ENCODE results near the gene ZNF76. TPM values are rescaled to one million over a fixed set of nuclear protein-coding genes. Genes with fewer than 3 reads are reported as not detected.

Gene ZNF76
- total RNA-seq, 1 experiment from 2014 or later, result 39.9 TPM

DNA sequence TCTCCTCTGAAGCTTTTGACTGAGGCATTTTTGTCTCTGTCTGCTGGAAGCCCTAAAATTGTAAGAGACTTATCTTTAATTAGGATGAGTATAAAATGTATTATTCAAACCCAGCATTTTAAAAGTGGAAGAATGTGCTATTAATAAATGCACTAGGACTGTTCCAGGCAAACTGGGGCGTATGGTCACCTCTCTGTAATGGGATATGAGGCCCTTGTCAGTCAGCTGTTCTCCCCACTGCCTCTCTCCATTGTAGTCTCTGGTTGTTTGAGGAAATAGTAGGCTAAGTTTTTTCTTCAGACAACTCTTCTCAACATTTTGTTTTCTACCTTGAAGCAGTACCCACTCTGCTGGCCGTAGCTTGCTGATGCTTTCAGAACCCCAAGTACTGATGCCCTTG lies 23.8 kb downstream of the ZNF76 start:
- DNase-seq, result no peak
- Histone ChIP-seq H3K4me3 (no peak overlapping the region), H4K20me1 (ENCODE audit: insufficient read depth) (no peaks in the 10 kb centered on the region), H3K36me3 (ENCODE audit: low read depth) (peaks cover 4% of the 10 kb centered on the region; the same call in 1 of the 2 replicates), H3K27me3 (ENCODE audit: insufficient read depth, low read depth) (no peaks in the 10 kb centered on the region), H3K9me3 (ENCODE audit: insufficient read depth, low read depth) (no peaks in the 10 kb centered on the region), H2AFZ (no peak overlapping the region), H3F3A (ENCODE audit: insufficient read depth, low read depth) (no peaks in the 10 kb centered on the region), H3K79me2 (ENCODE audit: low read depth) (no peaks in the 10 kb centered on the region), H3K4me2 (no peak overlapping the region), H3K27ac (no peak overlapping the region), H3K4me1 (replicated peaks; ENCODE audit: insufficient read depth) (no peaks in the 10 kb centered on the region), H3K9me2 (ENCODE audit: insufficient read depth) (no peaks in the 10 kb centered on the region)
- intact Hi-C loops (cut with micrococcal nuclease; ENCODE audit: unreplicated experiment), result no loop called here
- ChIA-PET CTCF (no interaction called here), POLR2A (ENCODE audit: unreplicated experiment) (no interaction called here)
- TF ChIP-seq, protein P1, sequence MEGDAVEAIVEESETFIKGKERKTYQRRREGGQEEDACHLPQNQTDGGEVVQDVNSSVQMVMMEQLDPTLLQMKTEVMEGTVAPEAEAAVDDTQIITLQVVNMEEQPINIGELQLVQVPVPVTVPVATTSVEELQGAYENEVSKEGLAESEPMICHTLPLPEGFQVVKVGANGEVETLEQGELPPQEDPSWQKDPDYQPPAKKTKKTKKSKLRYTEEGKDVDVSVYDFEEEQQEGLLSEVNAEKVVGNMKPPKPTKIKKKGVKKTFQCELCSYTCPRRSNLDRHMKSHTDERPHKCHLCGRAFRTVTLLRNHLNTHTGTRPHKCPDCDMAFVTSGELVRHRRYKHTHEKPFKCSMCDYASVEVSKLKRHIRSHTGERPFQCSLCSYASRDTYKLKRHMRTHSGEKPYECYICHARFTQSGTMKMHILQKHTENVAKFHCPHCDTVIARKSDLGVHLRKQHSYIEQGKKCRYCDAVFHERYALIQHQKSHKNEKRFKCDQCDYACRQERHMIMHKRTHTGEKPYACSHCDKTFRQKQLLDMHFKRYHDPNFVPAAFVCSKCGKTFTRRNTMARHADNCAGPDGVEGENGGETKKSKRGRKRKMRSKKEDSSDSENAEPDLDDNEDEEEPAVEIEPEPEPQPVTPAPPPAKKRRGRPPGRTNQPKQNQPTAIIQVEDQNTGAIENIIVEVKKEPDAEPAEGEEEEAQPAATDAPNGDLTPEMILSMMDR (conservative IDR thresholded peaks at IDR 0.05), result no peak
- TF ChIP-seq EZH2 (IDR thresholded peaks at IDR 0.05; ENCODE audit: low read depth), result no peak
- no TSS peak for BruUV-seq (replicated peaks)

GRCh38 chr6:35287671-35288396 lies 28.3 kb downstream of the ZNF76 start:
- ChIA-PET CTCF (no interaction called here), POLR2A (ENCODE audit: unreplicated experiment) (no interaction called here)
- intact Hi-C loops (cut with micrococcal nuclease; ENCODE audit: unreplicated experiment), result no loop called here
- no peaks in the 10 kb centered on the region for H3K4me1 ChIP-seq (replicated peaks; ENCODE audit: insufficient read depth)
- no peak for DNase-seq
- no peaks in the 10 kb centered on the region for H3K79me2 ChIP-seq (ENCODE audit: low read depth)
- no peaks in the 10 kb centered on the region for H3K9me3 ChIP-seq (ENCODE audit: insufficient read depth, low read depth)
- no peak overlapping the region for H3K4me2 ChIP-seq
- no peaks in the 10 kb centered on the region for H3K9me2 ChIP-seq (ENCODE audit: insufficient read depth)
- no peak overlapping the region for H2AFZ ChIP-seq
- H3K27ac ChIP-seq, result no peak overlapping the region
- TF ChIP-seq, protein P1 (conservative IDR thresholded peaks at IDR 0.05), result no peak
- no peak for TF ChIP-seq EZH2 (IDR thresholded peaks at IDR 0.05; ENCODE audit: low read depth)
- no peak overlapping the region for H3K4me3 ChIP-seq
- no peaks in the 10 kb centered on the region for H3F3A ChIP-seq (ENCODE audit: insufficient read depth, low read depth)
- BruUV-seq (replicated peaks), result no TSS peak
- 0 out of 2 replicates have a peak, but pooled peaks cover 9% of the 10 kb centered on the region for H3K36me3 ChIP-seq (ENCODE audit: low read depth)
- no peaks in the 10 kb centered on the region for H3K27me3 ChIP-seq (ENCODE audit: insufficient read depth, low read depth)
- H4K20me1 ChIP-seq (ENCODE audit: insufficient read depth), result no peaks in the 10 kb centered on the region

DNA sequence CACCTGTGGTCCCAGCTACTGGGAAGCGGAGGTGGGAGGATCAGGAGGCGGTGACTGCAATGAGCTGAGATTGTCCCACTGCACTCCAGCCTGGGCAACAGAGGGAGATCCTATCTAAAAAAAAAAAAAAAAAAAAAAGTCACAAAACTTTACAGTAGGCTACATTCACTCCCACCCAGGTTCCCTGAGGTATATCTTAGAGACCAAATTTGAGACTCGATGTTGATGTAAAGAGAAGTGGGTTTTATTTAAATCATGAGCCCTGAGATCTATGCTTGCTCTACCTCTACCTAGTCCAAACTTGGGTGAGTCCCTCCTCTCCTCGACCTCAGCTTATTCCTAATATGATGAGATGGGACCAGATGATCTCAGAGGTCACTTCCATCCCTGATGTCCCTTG lies 29.3 kb downstream of the ZNF76 start:
- Histone ChIP-seq H3K79me2 (ENCODE audit: low read depth) (no peaks in the 10 kb centered on the region), H4K20me1 (ENCODE audit: insufficient read depth) (no peaks in the 10 kb centered on the region), H3F3A (ENCODE audit: insufficient read depth, low read depth) (no peaks in the 10 kb centered on the region), H3K9me3 (ENCODE audit: insufficient read depth, low read depth) (no peaks in the 10 kb centered on the region), H3K4me2 (no peak overlapping the region), H3K36me3 (ENCODE audit: low read depth) (0 out of 2 replicates have a peak, but pooled peaks cover 9% of the 10 kb centered on the region), H3K27me3 (ENCODE audit: insufficient read depth, low read depth) (no peaks in the 10 kb centered on the region), H2AFZ (no peak overlapping the region), H3K4me1 (replicated peaks; ENCODE audit: insufficient read depth) (no peaks in the 10 kb centered on the region), H3K27ac (no peak overlapping the region), H3K9me2 (ENCODE audit: insufficient read depth) (no peaks in the 10 kb centered on the region), H3K4me3 (no peak overlapping the region)
- CTCF ChIA-PET, result no interaction called here
- intact Hi-C loops (cut with micrococcal nuclease; ENCODE audit: unreplicated experiment), result no loop called here
- POLR2A ChIA-PET (ENCODE audit: unreplicated experiment), result no interaction called here
- no peak for DNase-seq
- TF ChIP-seq, protein P1 (conservative IDR thresholded peaks at IDR 0.05), result no peak
- no peak for TF ChIP-seq EZH2 (IDR thresholded peaks at IDR 0.05; ENCODE audit: low read depth)
- BruUV-seq (replicated peaks), result no TSS peak
